ENCODE data around the gene APOL2. TPM values are rescaled to one million over a fixed set of nuclear protein-coding genes. Genes with fewer than 3 reads are reported as not detected.

Gene APOL2
- 26.2 and 53.1 TPM in 2 replicates for total RNA-seq

GRCh38 chr22:36239401-36240171, at the start of gene APOL2:
TSS of gene APOL2 (minus strand) at chr22:36239527. CDS start at chr22:36233162, 6,365 bp downstream.

GRCh38 chr22:36252754-36253522, 13.6 kb upstream of the APOL2 start, which contains the start of gene APOL1:
TSS of gene APOL1 (plus strand) at chr22:36253133. CDS start at chr22:36254956, 1,823 bp downstream.

GRCh38 chr22:36201630-36202319, 37.6 kb downstream of the APOL2 start, which contains the start of gene APOL4:
TSS of gene APOL4 (minus strand) at chr22:36201809. CDS start at chr22:36201734, 75 bp downstream.

Other genes starting within 250 kb of the APOL2 start
- gene RBFOX2, start 210.7 kb downstream of the APOL2 start, total RNA-seq: 89.5 and 104 TPM in 2 replicates
- 1.4 and 3.4 TPM in 2 replicates for gene APOL3, start 78.8 kb downstream of the APOL2 start, total RNA-seq
- gene APOL4, start 37.7 kb downstream of the APOL2 start, total RNA-seq: not detected in 2 replicates
- 4.1 and 20.2 TPM in 2 replicates for gene APOL1, start 13.6 kb upstream of the APOL2 start, total RNA-seq
- gene MYH9, start 148.4 kb upstream of the APOL2 start, total RNA-seq: 1,143 and 1,170 TPM in 2 replicates
- gene TXN2, start 242.1 kb upstream of the APOL2 start, total RNA-seq: 57.7 and 71.2 TPM in 2 replicates

Measured in mesangial cell (primary cell).